Progenitor cell of endocrine pancreas (in vitro differentiated cells): Measurements from ENCODE around the gene PTPRK. TPM values are rescaled to one million over a fixed set of nuclear protein-coding genes. Genes with fewer than 3 reads are reported as not detected.
"Not testable (repeated sequence)": the region's sequence is repeated elsewhere in the genome, so short reads cannot be mapped to it uniquely, and the experiment has no call there.

ENCODE experiments used
- DNase-seq: peaks from one replicate; pipeline ENCODE4 v3.0.0; 2021; ENCODE audit warnings: low spot score; ENCODE audit not compliant: unreplicated experiment
- H3K27ac Mint-ChIP-seq: 2 replicates; pipeline ENCODE4 v1.8.0; 2021; ENCODE audit warnings: mild to moderate bottlenecking, moderate library complexity, mixed read lengths
- H3K27me3 Mint-ChIP-seq: 2 replicates; pipeline ENCODE4 v1.8.0; 2021; ENCODE audit warnings: mixed read lengths
- H3K36me3 Mint-ChIP-seq: 2 replicates; pipeline ENCODE4 v1.8.0; 2022; ENCODE audit warnings: mixed read lengths; ENCODE audit not compliant: insufficient read depth
- H3K4me1 Mint-ChIP-seq: 2 replicates; pipeline ENCODE4 v1.8.0; 2021; ENCODE audit warnings: low read depth, mixed read lengths
- H3K4me3 Mint-ChIP-seq: 2 replicates; pipeline ENCODE4 v1.8.0; 2021; ENCODE audit warnings: low read depth, mild to moderate bottlenecking, moderate library complexity, mixed read lengths
- H3K9me3 Mint-ChIP-seq: 2 replicates; pipeline ENCODE4 v1.8.0; 2021; ENCODE audit warnings: low read depth, mixed read lengths
- CTCF ChIP-seq: fragments of 200-600 bp; sonication (generic); IDR thresholded peaks from one replicate; pipeline ENCODE4 v1.5.0; 2021; ENCODE audit warnings: antibody characterized with exemption, mild to moderate bottlenecking; ENCODE audit not compliant: unreplicated experiment
- total RNA-seq: library from RNA; stranded (reverse); gene quantifications from 2 replicates; pipeline ENCODE4 v1.2.1, GENCODE V29; 2021

PTPRK gene
- total RNA-seq, 1 donor from 2014 or later: 86.2 TPM

GRCh38 chr6:127933137-127933536 lies 587.3 kb downstream of the PTPRK start:
- H3K27ac Mint-ChIP-seq: no peak overlapping the region
- no peaks in the 10 kb centered on the region for H3K27me3 Mint-ChIP-seq
- H3K4me3 Mint-ChIP-seq: no peak overlapping the region
- no peaks in the 10 kb centered on the region for H3K4me1 Mint-ChIP-seq
- DNase-seq: no peak
- H3K36me3 Mint-ChIP-seq: peaks cover 3% of the 10 kb centered on the region
- TF ChIP-seq CTCF: no peak
- peaks cover 13% of the 10 kb centered on the region for H3K9me3 Mint-ChIP-seq

DNA sequence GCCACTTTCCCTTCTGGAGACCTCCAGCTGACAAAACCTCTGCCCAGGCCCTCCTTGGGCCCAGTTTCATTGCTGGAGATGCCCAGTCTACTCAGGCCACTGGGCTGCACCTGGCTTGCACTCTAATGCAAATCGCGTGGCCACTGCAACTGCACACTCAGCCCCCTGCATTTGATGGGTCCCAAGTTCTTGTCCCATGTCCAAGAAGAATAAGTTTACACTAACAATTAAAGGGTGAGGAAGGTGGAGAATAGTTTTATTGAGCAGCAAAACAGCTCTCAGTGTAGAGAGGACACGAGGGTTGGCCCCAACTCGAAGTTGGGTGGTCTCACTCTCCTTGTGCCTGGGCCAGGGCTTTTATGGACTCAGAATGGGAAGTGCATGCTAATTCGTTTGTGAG lies 587.7 kb downstream of the PTPRK start:
- H3K4me3 Mint-ChIP-seq: no peak overlapping the region

GRCh38 chr6:127926441-127926840 lies 594.0 kb downstream of the PTPRK start:
- H3K36me3 Mint-ChIP-seq, H3K4me3 Mint-ChIP-seq, H3K27ac Mint-ChIP-seq, H3K4me1 Mint-ChIP-seq, DNase-seq, H3K27me3 Mint-ChIP-seq: not testable (repeated sequence)
- peaks cover 21% of the 10 kb centered on the region for H3K9me3 Mint-ChIP-seq

More for the DNA sequence above, 587.7 kb downstream of the PTPRK start:
- TF ChIP-seq CTCF: no peak
- Mint-ChIP-seq H3K36me3 (peaks cover 3% of the 10 kb centered on the region), H3K27me3 (no peaks in the 10 kb centered on the region), H3K4me1 (no peaks in the 10 kb centered on the region), H3K27ac (no peak overlapping the region), H3K9me3 (peaks cover 13% of the 10 kb centered on the region)
- DNase-seq: no peak

DNA sequence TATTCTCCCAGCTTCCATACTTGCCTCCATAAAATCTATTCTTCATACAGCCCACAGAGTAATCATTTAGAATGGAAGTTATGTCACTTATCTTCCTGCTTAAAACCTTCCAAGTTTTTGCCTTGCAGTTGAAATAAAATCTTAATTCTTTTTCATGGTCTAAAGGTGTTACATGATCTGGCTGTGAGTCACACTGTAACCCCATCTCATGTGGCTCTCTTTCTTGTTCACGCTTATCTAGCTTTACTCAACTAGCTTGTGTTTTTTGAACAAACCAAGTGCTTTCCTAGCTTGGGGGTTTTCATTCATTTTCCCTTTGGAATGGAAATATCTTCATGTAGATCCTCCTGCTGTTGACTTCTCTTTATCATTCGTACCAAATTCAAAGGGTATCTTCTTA lies 596.0 kb downstream of the PTPRK start:
- Mint-ChIP-seq H3K9me3 (peaks cover 21% of the 10 kb centered on the region), H3K27ac (no peak overlapping the region), H3K4me3 (no peak overlapping the region)

GRCh38 chr6:127924031-127924430 lies 596.4 kb downstream of the PTPRK start:
- H3K9me3 Mint-ChIP-seq: peaks cover 21% of the 10 kb centered on the region
- H3K36me3 Mint-ChIP-seq: peaks cover 2% of the 10 kb centered on the region
- no peak overlapping the region for H3K27ac Mint-ChIP-seq
- DNase-seq: no peak
- no peak for TF ChIP-seq CTCF
- no peaks in the 10 kb centered on the region for H3K27me3 Mint-ChIP-seq
- H3K4me3 Mint-ChIP-seq: no peak overlapping the region
- peaks cover 3% of the 10 kb centered on the region for H3K4me1 Mint-ChIP-seq

More for the DNA sequence above, 596.0 kb downstream of the PTPRK start:
- no peak for DNase-seq
- H3K36me3 Mint-ChIP-seq: peaks cover 2% of the 10 kb centered on the region
- no peak for TF ChIP-seq CTCF
- no peaks in the 10 kb centered on the region for H3K27me3 Mint-ChIP-seq
- H3K4me1 Mint-ChIP-seq: peaks cover 3% of the 10 kb centered on the region

DNA sequence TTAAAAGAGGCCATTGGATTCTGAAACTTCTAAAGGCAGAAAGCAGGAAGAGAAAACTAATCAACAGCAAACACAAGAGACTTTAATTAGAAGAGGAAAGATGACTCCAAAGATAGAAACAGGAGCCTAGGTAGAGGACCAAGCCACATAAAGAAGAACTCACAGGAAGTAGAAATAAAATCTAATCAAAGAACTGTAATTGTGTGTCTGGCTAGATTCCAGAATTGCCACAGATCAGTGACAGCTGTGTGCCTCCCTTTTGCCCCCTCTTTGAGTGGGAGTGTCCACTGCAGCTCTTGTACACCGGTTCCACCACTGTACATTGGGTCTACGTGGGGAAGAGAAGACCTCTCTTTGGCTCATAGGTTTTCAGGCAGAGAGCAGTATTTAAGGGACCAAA lies 597.3 kb downstream of the PTPRK start:
- no peak for DNase-seq
- Mint-ChIP-seq H3K4me3 (no peak overlapping the region), H3K27me3 (no peaks in the 10 kb centered on the region), H3K27ac (no peak overlapping the region), H3K9me3 (peaks cover 17% of the 10 kb centered on the region), H3K4me1 (peaks cover 3% of the 10 kb centered on the region), H3K36me3 (peaks cover 2% of the 10 kb centered on the region)
- no peak for TF ChIP-seq CTCF
